Measurements from ENCODE around the gene LRRC73. TPM values are rescaled to one million over a fixed set of nuclear protein-coding genes. Genes with fewer than 3 reads are reported as not detected.

Gene LRRC73
- total and polyA plus RNA-seq, 9 of the 15 experiments (the other 6 are each of a cell fraction or from before 2014, with no cell fraction given), result 0.07 to 0.55 (median 0.16) TPM; not detected in 3

GRCh38 chr6:43509142-43509983 lies 783 bp downstream of the LRRC73 start:
- ChIA-PET CTCF (ENCODE audit: low intra/inter-chr PET ratio) (no interaction called here), POLR2A (interaction anchor here (0.5 to 6.2 kb wide), 18 partner anchors 10 to 604 kb away, joined by 3 to 54 read pairs (median 4); partner anchors contain the start of gene TJAP1)
- peaks cover 10 to 45% of the 10 kb centered on the region in 2 experiments; a peak in 4 of 5 replicates for H3K4me1 ChIP-seq (replicated peaks in 1 of 2; ENCODE audit: control insufficient read depth in 2 of 2, insufficient read depth in 2 of 2, low read length in 2 of 2)
- H3K9ac ChIP-seq (ENCODE audit: insufficient read depth in 1 of 2, low read depth in 2 of 2, low read length in 2 of 2), result peak overlapping the region in 1 of 2 experiments; percentile 90; a peak in 2 of 4 replicates
- peaks cover 56% of the 10 kb centered on the region for H3K36me3 ChIP-seq (ENCODE audit: control insufficient read depth, insufficient read depth, low read length)
- DNase-seq (ENCODE audit: extremely low read depth in 1 of 4, low spot score in 3 of 4) (peak in 1 of 4 experiments; percentile 38), FAIRE-seq (no peak), ATAC-seq (peak; percentile 2; the same call in 2 of the 3 replicates)
- in situ Hi-C loops (cut with MboI) (no loop called here), intact Hi-C loops (cut with micrococcal nuclease) (no loop called here)
- H3K27me3 ChIP-seq (ENCODE audit: control insufficient read depth in 2 of 2, insufficient read depth in 2 of 2, low read length in 2 of 2), result peaks cover 0 to 6% of the 10 kb centered on the region in 2 experiments; a peak in 2 of 5 replicates
- BruUV-seq (replicated peaks), result no TSS peak
- peak overlapping the region; percentile 87 for H2AFZ ChIP-seq (ENCODE audit: low read depth, low read length)
- H4K20me1 ChIP-seq (replicated peaks; ENCODE audit: control insufficient read depth, insufficient read depth, low read length), result peaks cover 6% of the 10 kb centered on the region; the same call in 1 of the 2 replicates
- 0 out of 3 replicates have a peak, but pooled peaks cover 4% of the 10 kb centered on the region for H3K79me2 ChIP-seq (ENCODE audit: control insufficient read depth, insufficient read depth, low read length)
- H3K9me1 ChIP-seq (ENCODE audit: control insufficient read depth, insufficient read depth, low read length), result peaks cover 4% of the 10 kb centered on the region
- WGBS (ENCODE audit: insufficient coverage, low coverage, missing lambda C conversion rate), result 20% methylated on average over 47 of the region's 69 CpGs
- peak overlapping the region; percentile 87 for H3K4me2 ChIP-seq (ENCODE audit: insufficient read depth, low read length)
- H3K4me3 ChIP-seq, result peak overlapping the region; percentile 58
- H3K9me3 ChIP-seq (replicated peaks; ENCODE audit: control insufficient read depth, insufficient read depth, low read depth, low read length), result no peaks in the 10 kb centered on the region
- no peak overlapping the region for H3K27ac ChIP-seq (ENCODE audit: extremely low read depth, low read depth, low read length)
- TF ChIP-seq MAX (CRISPR knock-in tag; IDR thresholded peaks at IDR 0.05) (peak; percentile 49; the same call in 1 of the 2 replicates), ELF4 (CRISPR knock-in tag; IDR thresholded peaks at IDR 0.05) (no peak), ZEB2 (IDR thresholded peaks at IDR 0.05) (no peak), HNRNPLL (IDR thresholded peaks at IDR 0.05; ENCODE audit: low read depth, low read length, poor library complexity, severe bottlenecking) (peak; percentile 75), RBBP5 (IDR thresholded peaks at IDR 0.05; ENCODE audit: borderline replicate concordance, insufficient read depth, low read length, poor library complexity, severe bottlenecking) (peak; percentile 4), PPARD (CRISPR knock-in tag; IDR thresholded peaks at IDR 0.05) (no peak), NFE2 (IDR thresholded peaks at IDR 0.05; ENCODE audit: low read depth) (no peak), TCF7L2 (IDR thresholded peaks at IDR 0.05; ENCODE audit: low read depth, low read length) (no peak), ZNF263 (CRISPR knock-in tag; IDR thresholded peaks at IDR 0.05; ENCODE audit: borderline replicate concordance) (peak; percentile 16; the same call in 1 of the 2 replicates), MTF1 (CRISPR knock-in tag; IDR thresholded peaks at IDR 0.05; ENCODE audit: borderline replicate concordance) (no peak), HMGN3 (IDR thresholded peaks at IDR 0.05; ENCODE audit: borderline replicate concordance, extremely low read depth, insufficient read length, low read depth, low read length) (peak; percentile 40), NRF1 (conservative IDR thresholded peaks at IDR 0.05 in 1 of 2, IDR thresholded peaks at IDR 0.05 in 1 of 2) (peak; percentile 30 to 48; a peak in 2 of 4 replicates), ATF4 (CRISPR knock-in tag; IDR thresholded peaks at IDR 0.05) (no peak), ZBTB1 (CRISPR knock-in tag; IDR thresholded peaks at IDR 0.05; ENCODE audit: borderline replicate concordance, low read depth) (peak; percentile 67; the same call in 1 of the 2 replicates), CEBPG (CRISPR knock-in tag; IDR thresholded peaks at IDR 0.05) (0 out of 2 replicates have a peak, but pooled peaks have one; percentile 21), CEBPG (tag; conservative IDR thresholded peaks at IDR 0.05 in 1 of 2, IDR thresholded peaks at IDR 0.05 in 1 of 2) (no peak), SMARCA4 (IDR thresholded peaks at IDR 0.05) (no peak), ARNT (IDR thresholded peaks at IDR 0.05) (no peak)
- TF ChIP-seq, protein P1, sequence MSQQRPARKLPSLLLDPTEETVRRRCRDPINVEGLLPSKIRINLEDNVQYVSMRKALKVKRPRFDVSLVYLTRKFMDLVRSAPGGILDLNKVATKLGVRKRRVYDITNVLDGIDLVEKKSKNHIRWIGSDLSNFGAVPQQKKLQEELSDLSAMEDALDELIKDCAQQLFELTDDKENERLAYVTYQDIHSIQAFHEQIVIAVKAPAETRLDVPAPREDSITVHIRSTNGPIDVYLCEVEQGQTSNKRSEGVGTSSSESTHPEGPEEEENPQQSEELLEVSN (IDR thresholded peaks at IDR 0.05; ENCODE audit: borderline replicate concordance in 1 of 2, extremely low read depth in 1 of 2, insufficient read depth in 1 of 2, insufficient read length in 1 of 2, low read depth in 1 of 2, low read length in 1 of 2, poor library complexity in 1 of 2, severe bottlenecking in 1 of 2), result peak; percentile 7 to 73

Data from K562 (cell line).